ENCODE results near the gene RIMS4. TPM values are rescaled to one million over a fixed set of nuclear protein-coding genes. Genes with fewer than 3 reads are reported as not detected.

RIMS4 gene
- polyA plus RNA-seq, 4 donors, result 1.2 to 9.3 TPM; not detected in 2

DNA sequence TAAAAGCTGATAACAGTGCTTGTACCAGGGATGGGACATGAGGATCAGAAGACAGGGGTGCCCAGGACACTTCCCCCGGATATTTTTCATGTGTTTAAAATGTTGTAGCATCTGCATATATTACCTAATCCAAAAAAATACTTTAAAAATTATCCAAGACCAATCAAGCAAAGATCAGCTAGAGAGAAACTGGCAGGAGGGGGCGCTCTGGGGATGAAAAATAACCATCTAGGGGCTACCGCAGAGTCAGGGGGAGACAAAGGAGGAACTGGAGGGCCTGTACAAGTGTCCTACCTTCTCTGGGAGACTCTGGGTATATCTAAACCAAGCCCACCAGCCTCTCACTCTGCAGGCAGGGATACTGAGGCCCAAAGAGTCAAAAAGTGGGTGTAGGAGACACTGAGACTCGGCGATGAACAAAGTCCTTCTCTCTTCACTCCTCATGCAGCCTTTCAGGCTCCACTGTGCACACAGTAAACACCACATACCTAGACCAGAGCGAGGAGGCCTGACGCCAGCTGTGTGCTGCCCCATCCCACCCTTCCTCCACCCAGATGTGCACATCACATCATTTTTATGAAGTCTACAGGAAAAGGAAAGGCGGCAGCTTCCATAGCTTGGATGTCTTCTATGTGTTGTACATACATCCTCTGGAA lies 9.8 kb downstream of the RIMS4 start:
- Histone ChIP-seq H3K4me1 (ENCODE audit: control insufficient read depth in 3 of 3, insufficient read depth in 2 of 3, low read depth in 1 of 3, low read length in 2 of 3) (no peaks in the 10 kb centered on the region), H3K9me3 (ENCODE audit: control insufficient read depth in 2 of 2, insufficient read depth in 1 of 2, low read depth in 1 of 2, low read length in 1 of 2) (no peaks in the 10 kb centered on the region), H3K36me3 (ENCODE audit: control insufficient read depth in 3 of 3, insufficient read depth in 2 of 3, low read depth in 1 of 3, low read length in 3 of 3) (no peaks in the 10 kb centered on the region), H3K27me3 (ENCODE audit: control insufficient read depth in 3 of 3, insufficient read depth in 3 of 3, low read length in 3 of 3) (no peaks in the 10 kb centered on the region), H3K27ac (ENCODE audit: low read depth in 1 of 3, low read length in 2 of 3) (no peak overlapping the region), H3K4me3 (ENCODE audit: low read depth in 1 of 3, low read length in 3 of 3) (no peak overlapping the region)
- no peak for FAIRE-seq
- 81 to 85% (median 82%) methylated on average over 8 of the region's 8 CpGs for WGBS, 3 donors
- DNase-seq, result peak in 1 of 2 donors; percentile 21

DNA sequence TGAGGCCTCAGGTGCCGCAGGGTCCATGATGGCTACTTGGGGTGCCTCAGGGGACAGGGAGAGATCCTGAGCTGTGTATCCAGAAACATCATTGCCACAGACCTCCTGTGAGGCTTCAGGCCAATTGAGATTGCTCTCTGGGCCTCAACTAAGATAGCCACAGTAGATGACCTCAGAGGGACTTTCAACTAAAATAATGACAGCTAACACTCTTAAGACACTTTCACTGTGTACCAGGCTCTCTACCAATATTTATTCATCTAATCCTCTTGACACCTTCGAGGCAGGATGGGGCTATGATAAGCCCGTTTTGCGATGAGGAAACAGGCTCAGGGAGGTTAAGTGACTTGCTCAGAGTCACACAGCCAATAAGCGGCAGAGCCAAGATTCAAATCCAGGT lies 10.7 kb downstream of the RIMS4 start:
- DNase-seq (no peak), FAIRE-seq (no peak)
- Histone ChIP-seq H3K4me1 (ENCODE audit: control insufficient read depth in 3 of 3, insufficient read depth in 2 of 3, low read depth in 1 of 3, low read length in 2 of 3) (no peaks in the 10 kb centered on the region), H3K4me3 (ENCODE audit: low read depth in 1 of 3, low read length in 3 of 3) (no peak overlapping the region), H3K9me3 (ENCODE audit: control insufficient read depth in 2 of 2, insufficient read depth in 1 of 2, low read depth in 1 of 2, low read length in 1 of 2) (no peaks in the 10 kb centered on the region), H3K27me3 (ENCODE audit: control insufficient read depth in 3 of 3, insufficient read depth in 3 of 3, low read length in 3 of 3) (no peaks in the 10 kb centered on the region), H3K27ac (ENCODE audit: low read depth in 1 of 3, low read length in 2 of 3) (no peak overlapping the region), H3K36me3 (ENCODE audit: control insufficient read depth in 3 of 3, insufficient read depth in 2 of 3, low read depth in 1 of 3, low read length in 3 of 3) (no peaks in the 10 kb centered on the region)
- 82 to 86% (median 85%) methylated on average over 5 of the region's 5 CpGs for WGBS, 3 donors

DNA sequence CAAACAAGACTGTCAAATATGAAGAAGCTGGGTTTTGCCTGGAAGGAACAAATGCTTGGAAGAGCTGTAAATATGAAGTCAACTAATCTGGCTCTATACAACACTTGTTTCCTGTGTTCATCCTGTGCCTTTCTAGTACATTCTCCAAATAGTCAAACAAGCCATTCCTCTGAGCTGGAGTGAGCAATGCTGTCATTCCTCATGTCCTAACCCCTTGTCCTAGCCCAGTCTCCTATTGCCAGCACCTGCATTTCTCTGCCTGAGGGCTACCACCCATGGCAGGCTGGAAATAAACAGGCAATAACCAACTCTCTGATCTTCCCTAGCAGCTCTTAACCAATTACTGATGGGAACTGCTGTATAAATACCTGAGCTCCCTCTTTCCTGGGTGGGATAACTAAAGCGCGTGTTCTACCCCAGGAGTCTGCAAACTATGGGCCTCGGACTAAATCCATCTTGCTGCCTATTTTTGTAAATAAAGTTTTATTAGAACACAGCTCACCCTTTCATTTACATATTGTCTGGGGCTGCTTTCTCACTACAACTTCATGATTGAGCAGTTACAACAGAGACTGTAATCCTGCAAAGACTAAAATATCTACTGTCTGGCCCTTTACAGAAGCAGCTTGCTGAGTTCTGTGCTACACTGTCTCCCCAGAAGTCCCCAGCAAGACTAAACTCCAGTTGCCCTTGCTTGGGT lies 13.4 kb downstream of the RIMS4 start:
- no peak for FAIRE-seq
- DNase-seq, result no peak

DNA sequence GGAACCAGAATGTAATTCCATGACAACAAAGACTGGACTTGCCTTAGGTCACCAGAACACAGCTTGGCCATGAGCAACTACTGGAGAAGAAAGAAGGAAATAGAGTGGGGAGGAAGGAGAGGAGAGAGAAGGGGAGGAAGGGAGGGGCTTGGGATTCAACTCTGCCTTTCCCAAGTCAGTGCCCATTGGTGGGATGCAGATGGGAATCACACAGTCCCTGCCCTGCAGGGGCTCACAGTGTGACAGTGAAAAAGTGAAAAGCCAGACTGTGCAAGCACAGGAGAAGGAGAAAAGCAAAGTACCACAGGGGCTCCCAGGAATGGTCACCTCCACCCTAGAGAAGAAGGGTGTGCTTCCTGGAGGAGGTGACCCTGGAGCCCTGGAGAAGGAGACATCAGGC lies 14.0 kb downstream of the RIMS4 start:
- no peaks in the 10 kb centered on the region for H3K27me3 ChIP-seq (ENCODE audit: control insufficient read depth in 3 of 3, insufficient read depth in 3 of 3, low read length in 3 of 3)
- DNase-seq (no peak), FAIRE-seq (no peak)
- H3K4me1 ChIP-seq (ENCODE audit: control insufficient read depth in 3 of 3, insufficient read depth in 2 of 3, low read depth in 1 of 3, low read length in 2 of 3), result no peaks in the 10 kb centered on the region
- no peaks in the 10 kb centered on the region for H3K9me3 ChIP-seq (ENCODE audit: control insufficient read depth in 2 of 2, insufficient read depth in 1 of 2, low read depth in 1 of 2, low read length in 1 of 2)
- H3K27ac ChIP-seq (ENCODE audit: low read depth in 1 of 3, low read length in 2 of 3), result no peak overlapping the region
- no peak overlapping the region for H3K4me3 ChIP-seq (ENCODE audit: low read depth in 1 of 3, low read length in 3 of 3)
- no peaks in the 10 kb centered on the region for H3K36me3 ChIP-seq (ENCODE audit: control insufficient read depth in 3 of 3, insufficient read depth in 2 of 3, low read depth in 1 of 3, low read length in 3 of 3)

More for the DNA sequence above, 13.4 kb downstream of the RIMS4 start:
- Histone ChIP-seq H3K4me1 (ENCODE audit: control insufficient read depth in 3 of 3, insufficient read depth in 2 of 3, low read depth in 1 of 3, low read length in 2 of 3) (no peaks in the 10 kb centered on the region), H3K36me3 (ENCODE audit: control insufficient read depth in 3 of 3, insufficient read depth in 2 of 3, low read depth in 1 of 3, low read length in 3 of 3) (no peaks in the 10 kb centered on the region), H3K4me3 (ENCODE audit: low read depth in 1 of 3, low read length in 3 of 3) (no peak overlapping the region), H3K27me3 (ENCODE audit: control insufficient read depth in 3 of 3, insufficient read depth in 3 of 3, low read length in 3 of 3) (no peaks in the 10 kb centered on the region), H3K27ac (ENCODE audit: low read depth in 1 of 3, low read length in 2 of 3) (no peak overlapping the region), H3K9me3 (ENCODE audit: control insufficient read depth in 2 of 2, insufficient read depth in 1 of 2, low read depth in 1 of 2, low read length in 1 of 2) (no peaks in the 10 kb centered on the region)
- 88 to 99% (median 94%) methylated on average over 3 of the region's 3 CpGs for WGBS, 3 donors

DNA sequence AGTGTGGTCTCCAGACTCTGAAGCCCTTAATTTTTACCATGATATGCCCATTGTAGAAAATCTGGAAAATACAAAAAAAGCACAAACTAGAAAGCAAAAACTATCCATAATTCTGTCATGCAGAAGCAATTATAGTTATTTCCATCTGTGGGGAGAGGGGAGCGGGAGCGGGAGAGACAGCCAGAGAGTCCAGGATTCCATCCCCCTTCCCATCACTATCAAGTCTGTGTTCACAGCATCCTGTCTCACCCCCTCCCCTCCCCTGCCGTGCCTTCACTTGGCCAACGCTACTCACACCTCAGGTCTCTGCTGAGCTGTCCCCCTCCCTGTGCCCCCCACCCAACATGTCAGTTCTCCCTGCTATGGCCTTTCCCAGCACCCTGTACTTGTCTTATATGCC lies 14.5 kb downstream of the RIMS4 start:
- FAIRE-seq, result no peak
- WGBS, 3 donors, result 59 to 79% (median 62%) methylated on average over 4 of the region's 4 CpGs

DNA sequence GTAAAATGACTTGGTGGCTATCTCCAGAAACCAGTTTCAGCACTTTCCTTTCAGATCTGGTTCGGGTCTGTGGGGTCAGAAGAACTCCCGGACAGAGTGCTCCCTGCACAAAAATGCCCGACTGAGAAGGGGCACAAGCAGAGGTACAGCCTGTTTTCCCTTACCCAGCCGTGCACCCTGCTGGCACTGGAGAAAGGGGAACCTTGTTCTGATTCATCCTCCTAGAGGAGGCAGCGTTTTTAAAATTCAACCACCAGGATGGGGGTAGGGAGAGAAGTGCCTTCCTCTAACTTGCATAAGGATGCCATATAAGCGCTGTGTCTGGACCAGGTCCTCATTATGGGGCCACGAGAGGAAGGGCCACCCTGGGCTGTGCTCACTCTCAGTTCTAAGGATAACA lies 17.6 kb downstream of the RIMS4 start:
- 62 to 68% (median 67%) methylated on average over 7 of the region's 7 CpGs for WGBS, 3 donors

More for the DNA sequence above, 14.5 kb downstream of the RIMS4 start:
- no peak overlapping the region for H3K27ac ChIP-seq (ENCODE audit: low read depth in 1 of 3, low read length in 2 of 3)
- no peak for DNase-seq
- H3K36me3 ChIP-seq (ENCODE audit: control insufficient read depth in 3 of 3, insufficient read depth in 2 of 3, low read depth in 1 of 3, low read length in 3 of 3), result no peaks in the 10 kb centered on the region
- H3K4me1 ChIP-seq (ENCODE audit: control insufficient read depth in 3 of 3, insufficient read depth in 2 of 3, low read depth in 1 of 3, low read length in 2 of 3), result no peaks in the 10 kb centered on the region
- H3K4me3 ChIP-seq (ENCODE audit: low read depth in 1 of 3, low read length in 3 of 3), result no peak overlapping the region
- no peaks in the 10 kb centered on the region for H3K27me3 ChIP-seq (ENCODE audit: control insufficient read depth in 3 of 3, insufficient read depth in 3 of 3, low read length in 3 of 3)
- no peaks in the 10 kb centered on the region for H3K9me3 ChIP-seq (ENCODE audit: control insufficient read depth in 2 of 2, insufficient read depth in 1 of 2, low read depth in 1 of 2, low read length in 1 of 2)

DNA sequence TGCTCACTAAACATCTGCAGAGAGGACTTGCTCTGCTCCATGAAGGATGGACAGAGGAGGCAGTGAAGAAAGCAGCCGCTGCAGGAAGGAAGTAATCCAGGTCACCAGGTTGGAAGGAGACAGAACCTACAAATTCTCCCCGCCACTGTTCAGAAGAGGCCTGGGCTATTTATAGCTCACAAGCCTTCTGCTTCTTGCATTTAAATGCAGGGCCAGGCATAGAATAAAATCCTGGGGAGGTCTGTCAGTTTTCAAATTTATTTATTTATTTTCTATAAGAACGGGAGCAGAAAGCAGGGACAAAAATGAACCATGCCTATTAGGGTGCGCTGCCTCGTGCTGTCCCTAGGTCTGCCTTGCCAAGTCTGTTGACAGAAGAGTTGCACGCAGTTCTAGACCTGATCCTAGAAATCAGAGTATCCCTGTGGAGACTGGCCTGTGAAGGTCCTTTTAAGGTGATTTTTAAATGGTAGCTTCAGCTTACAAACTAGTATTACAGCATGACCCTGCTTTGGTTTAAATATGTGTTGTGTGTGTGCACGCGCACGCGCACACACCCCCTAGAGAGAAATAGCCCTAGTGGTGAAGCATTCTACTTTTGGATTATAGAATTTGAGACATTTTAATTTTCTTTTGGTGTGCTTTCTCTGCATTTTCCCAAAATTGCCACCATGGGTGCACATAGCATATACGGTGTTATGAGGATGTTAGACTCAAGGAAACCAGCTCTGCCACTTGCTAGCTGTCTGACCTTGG lies 19.5 kb downstream of the RIMS4 start:
- H3K4me1 ChIP-seq (ENCODE audit: control insufficient read depth in 3 of 3, insufficient read depth in 2 of 3, low read depth in 1 of 3, low read length in 2 of 3), result no peaks in the 10 kb centered on the region

More for the DNA sequence above, 17.6 kb downstream of the RIMS4 start:
- FAIRE-seq (no peak), DNase-seq (no peak)
- Histone ChIP-seq H3K4me1 (ENCODE audit: control insufficient read depth in 3 of 3, insufficient read depth in 2 of 3, low read depth in 1 of 3, low read length in 2 of 3) (no peaks in the 10 kb centered on the region), H3K9me3 (ENCODE audit: control insufficient read depth in 2 of 2, insufficient read depth in 1 of 2, low read depth in 1 of 2, low read length in 1 of 2) (no peaks in the 10 kb centered on the region), H3K27ac (ENCODE audit: low read depth in 1 of 3, low read length in 2 of 3) (no peak overlapping the region), H3K4me3 (ENCODE audit: low read depth in 1 of 3, low read length in 3 of 3) (no peak overlapping the region), H3K36me3 (ENCODE audit: control insufficient read depth in 3 of 3, insufficient read depth in 2 of 3, low read depth in 1 of 3, low read length in 3 of 3) (no peaks in the 10 kb centered on the region), H3K27me3 (ENCODE audit: control insufficient read depth in 3 of 3, insufficient read depth in 3 of 3, low read length in 3 of 3) (no peaks in the 10 kb centered on the region)

DNA sequence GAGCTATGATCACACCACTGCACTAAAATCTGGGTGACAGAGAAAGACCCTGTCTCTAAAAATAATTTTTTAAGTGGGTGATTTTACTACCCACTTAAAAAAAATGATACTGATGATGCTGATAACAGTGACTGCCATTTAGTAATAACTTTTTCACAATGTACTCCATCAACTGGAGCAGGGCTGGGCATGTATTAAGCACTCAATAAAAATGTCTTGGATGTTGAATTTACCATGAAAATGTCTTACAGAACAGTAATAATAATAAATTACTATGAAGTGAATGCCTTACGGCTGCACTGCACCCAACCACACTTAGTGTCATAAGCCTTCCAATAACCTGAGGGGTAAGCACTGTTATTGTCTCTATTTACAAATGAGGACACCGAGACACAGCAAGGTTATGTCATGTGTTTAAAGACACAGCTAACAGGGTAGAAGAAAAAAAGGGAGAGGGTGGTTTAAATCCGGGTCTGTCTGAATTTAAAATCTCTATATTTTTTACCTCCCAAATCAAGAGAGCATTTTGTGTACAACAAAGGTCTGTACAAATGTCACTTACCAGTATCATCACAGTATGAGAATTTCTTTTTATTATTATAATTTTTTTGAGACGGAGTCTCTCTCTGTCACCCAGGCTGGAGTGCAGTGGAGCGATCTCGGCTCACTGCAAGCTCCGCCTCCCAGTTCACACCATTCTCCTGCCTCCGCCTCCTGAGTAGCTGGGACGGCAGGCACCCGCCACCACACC lies 21.5 kb downstream of the RIMS4 start:
- no peaks in the 10 kb centered on the region for H3K9me3 ChIP-seq (ENCODE audit: control insufficient read depth in 2 of 2, insufficient read depth in 1 of 2, low read depth in 1 of 2, low read length in 1 of 2)
- no peak overlapping the region for H3K27ac ChIP-seq (ENCODE audit: low read depth in 1 of 3, low read length in 2 of 3)
- H3K27me3 ChIP-seq (ENCODE audit: control insufficient read depth in 3 of 3, insufficient read depth in 3 of 3, low read length in 3 of 3), result peaks cover 0 to 2% (median 0%) of the 10 kb centered on the region in 3 donors
- H3K36me3 ChIP-seq (ENCODE audit: control insufficient read depth in 3 of 3, insufficient read depth in 2 of 3, low read depth in 1 of 3, low read length in 3 of 3), result no peaks in the 10 kb centered on the region
- H3K4me1 ChIP-seq (ENCODE audit: control insufficient read depth in 3 of 3, insufficient read depth in 2 of 3, low read depth in 1 of 3, low read length in 2 of 3), result no peaks in the 10 kb centered on the region
- 76 to 81% (median 80%) methylated on average over 10 of the region's 10 CpGs for WGBS, 3 donors
- DNase-seq (no peak), FAIRE-seq (no peak)
- no peak overlapping the region for H3K4me3 ChIP-seq (ENCODE audit: low read depth in 1 of 3, low read length in 3 of 3)

More for the DNA sequence above, 19.5 kb downstream of the RIMS4 start:
- Histone ChIP-seq H3K27me3 (ENCODE audit: control insufficient read depth in 3 of 3, insufficient read depth in 3 of 3, low read length in 3 of 3) (peaks cover 0 to 2% (median 0%) of the 10 kb centered on the region in 3 donors), H3K36me3 (ENCODE audit: control insufficient read depth in 3 of 3, insufficient read depth in 2 of 3, low read depth in 1 of 3, low read length in 3 of 3) (no peaks in the 10 kb centered on the region), H3K9me3 (ENCODE audit: control insufficient read depth in 2 of 2, insufficient read depth in 1 of 2, low read depth in 1 of 2, low read length in 1 of 2) (no peaks in the 10 kb centered on the region), H3K27ac (ENCODE audit: low read depth in 1 of 3, low read length in 2 of 3) (no peak overlapping the region), H3K4me3 (ENCODE audit: low read depth in 1 of 3, low read length in 3 of 3) (no peak overlapping the region)
- DNase-seq, result no peak
- WGBS, 3 donors, result 82 to 91% (median 84%) methylated on average over 11 of the region's 11 CpGs
- FAIRE-seq, result no peak

Measured in small intestine (tissue), 7 donors.